Kasumi-1 (cell line): Measurements from ENCODE around the gene OXLD1.

Source experiments
- DNase-seq, 2 experiments: peaks; one replicate each; lab custom pipeline; 2025; lab: John Stamatoyannopoulos, UW

The OXLD1 gene

DNA sequence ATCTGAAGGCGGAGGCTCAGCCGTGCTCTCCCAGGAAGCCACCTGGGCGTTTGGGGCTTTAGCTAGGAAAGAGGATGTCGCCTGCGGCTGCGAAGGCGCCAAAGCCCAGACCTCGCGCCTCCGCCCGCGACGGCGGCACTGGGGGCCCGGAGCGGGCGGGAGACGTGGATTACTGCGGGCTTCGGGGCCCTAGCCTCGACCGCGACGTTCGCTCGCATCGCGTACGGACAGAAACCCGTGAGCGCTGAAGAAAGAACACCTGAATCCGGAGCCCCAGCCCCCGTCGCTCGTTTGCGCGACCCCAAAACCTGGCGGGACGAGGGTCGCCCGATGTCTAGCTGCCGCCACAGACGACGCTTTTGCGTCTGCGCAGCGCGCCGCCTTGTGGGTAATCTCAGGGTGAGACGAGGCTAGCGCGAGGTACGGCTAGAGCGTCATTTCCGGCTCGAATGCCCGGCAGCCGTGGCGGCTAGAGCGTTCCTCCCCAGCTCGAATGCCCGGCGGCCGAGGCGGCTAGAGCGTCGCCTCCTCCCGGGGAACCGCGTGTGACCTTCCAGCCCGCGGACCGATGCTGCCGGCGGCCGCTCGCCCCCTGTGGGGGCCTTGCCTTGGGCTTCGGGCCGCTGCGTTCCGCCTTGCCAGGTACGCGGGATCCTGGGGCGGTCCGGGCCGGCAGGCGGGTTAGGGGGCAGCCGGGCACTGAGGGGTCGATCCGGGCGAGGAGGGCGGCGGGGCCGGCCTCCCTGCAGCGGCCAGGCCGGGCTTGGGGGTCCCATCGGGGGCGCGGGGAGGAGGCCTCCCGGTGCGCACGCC lies 36.7 kb upstream of the OXLD1 start, which contains the start of gene MRPL12:
Gene MRPL12 (plus strand): TSS at position 434 of the 813 bp plus-strand sequence. CDS start 135 bp downstream, at position 569.
- DNase-seq, result peak; percentile 96

DNA sequence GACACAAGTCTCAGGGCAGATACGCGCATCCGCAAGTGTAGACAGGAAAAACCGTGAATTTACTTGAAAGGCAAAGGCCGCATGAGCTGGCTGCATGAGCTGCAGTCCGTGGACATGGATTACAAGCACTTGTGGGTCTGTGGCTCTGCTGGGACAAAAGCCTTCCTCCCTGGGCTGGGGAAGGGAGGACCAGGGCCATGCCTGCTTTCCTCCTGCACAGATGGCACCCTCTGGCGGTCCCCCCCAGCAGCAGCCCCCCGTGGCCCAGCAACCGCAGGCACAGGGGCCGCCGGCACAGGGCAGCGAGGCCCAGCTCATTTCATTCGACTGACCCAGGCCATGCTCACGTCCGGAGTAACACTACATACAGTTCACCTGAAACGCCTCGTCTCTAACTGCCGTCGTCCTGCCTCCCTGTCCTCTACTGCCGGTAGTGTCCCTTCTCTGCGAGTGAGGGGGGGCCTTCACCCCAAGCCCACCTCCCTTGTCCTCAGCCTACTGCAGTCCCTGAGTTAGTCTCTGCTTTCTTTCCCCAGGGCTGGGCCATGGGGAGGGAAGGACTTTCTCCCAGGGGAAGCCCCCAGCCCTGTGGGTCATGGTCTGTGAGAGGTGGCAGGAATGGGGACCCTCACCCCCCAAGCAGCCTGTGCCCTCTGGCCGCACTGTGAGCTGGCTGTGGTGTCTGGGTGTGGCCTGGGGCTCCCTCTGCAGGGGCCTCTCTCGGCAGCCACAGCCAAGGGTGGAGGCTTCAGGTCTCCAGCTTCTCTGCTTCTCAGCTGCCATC lies 35.1 kb upstream of the OXLD1 start:
- DNase-seq, result peak; percentile 42 to 47

GRCh38 chr17:81700353-81701287 lies 34.2 kb upstream of the OXLD1 start:
- DNase-seq, result no peak

GRCh38 chr17:81697261-81698044 lies 31.0 kb upstream of the OXLD1 start:
- DNase-seq, result no peak

- no peak for DNase-seq
Measured at GRCh38 chr17:81696218-81696941, 30.0 kb upstream of the OXLD1 start.

- DNase-seq, result no peak
Measured at GRCh38 chr17:81695801-81696200, 29.4 kb upstream of the OXLD1 start.

GRCh38 chr17:81695211-81695610 lies 28.8 kb upstream of the OXLD1 start:
- DNase-seq, result no peak

DNA sequence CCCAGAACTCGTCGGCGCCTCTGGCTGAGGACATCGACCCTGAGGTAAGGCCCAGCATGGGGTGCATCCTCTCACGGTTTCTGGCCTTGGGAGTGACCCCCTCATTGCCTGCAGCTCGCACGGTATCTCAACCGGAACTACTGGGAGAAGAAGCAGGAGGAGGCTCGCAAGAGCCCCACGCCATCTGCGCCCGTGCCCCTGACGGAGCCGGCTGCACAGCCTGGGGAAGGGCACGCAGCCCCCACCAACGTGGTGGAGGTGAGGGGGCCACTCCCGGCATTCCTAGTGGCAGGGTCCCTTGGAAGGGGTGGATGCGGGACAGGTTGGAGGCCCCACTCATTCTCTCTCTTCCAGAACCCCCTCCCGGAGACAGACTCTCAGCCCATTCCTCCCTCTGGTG lies 28.4 kb upstream of the OXLD1 start:
- no peak for DNase-seq

DNA sequence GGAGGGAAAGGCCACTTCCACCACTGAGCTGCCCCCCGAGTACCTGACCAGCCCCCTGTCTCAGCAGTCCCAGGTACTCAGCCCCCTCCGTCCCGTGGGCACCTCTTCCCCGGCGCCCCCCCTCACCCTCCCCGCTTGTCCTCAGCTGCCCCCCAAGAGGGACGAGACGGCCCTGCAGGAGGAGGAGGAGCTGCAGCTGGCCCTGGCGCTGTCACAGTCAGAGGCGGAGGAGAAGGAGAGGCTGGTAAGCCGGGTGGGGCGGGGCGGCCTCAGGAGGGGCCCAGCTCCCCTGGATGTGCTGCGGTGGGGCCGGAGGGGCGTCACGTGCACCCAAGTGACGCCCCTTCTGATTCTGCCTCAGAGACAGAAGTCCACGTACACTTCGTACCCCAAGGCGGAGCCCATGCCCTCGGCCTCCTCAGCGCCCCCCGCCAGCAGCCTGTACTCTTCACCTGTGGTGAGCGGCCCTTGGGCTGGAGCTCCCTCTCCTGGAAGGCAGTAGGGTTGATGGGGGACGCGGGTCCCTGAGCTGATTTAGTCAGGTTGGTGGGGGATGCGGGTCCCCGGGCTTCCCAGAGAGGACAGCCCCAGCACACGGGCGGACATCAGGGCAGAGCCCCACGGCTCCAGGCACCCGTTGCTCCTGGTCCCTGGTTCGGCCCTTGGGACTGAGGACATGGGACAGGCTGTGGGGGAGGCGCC lies 27.3 kb upstream of the OXLD1 start:
- DNase-seq, result no peak

DNA sequence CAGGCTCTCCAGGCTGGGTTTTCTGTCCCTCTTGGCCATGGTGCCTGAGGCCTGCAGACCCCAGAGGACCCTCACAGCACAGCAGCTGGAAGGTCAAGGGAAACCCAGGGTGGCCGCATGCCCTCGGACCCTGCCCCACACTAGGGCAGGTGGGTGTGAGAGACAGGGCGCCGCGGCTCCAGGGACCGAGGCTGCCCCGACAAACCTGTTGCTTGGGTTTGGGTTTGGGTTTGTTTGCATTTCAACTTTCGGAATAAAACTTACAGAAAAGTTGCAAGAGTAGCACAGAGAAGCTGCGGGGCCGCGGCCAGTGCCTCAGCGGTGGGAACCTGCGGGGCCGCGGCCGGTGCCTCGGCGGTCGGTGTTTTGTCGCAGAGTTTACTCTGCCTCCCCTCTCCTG lies 25.2 kb upstream of the OXLD1 start:
- no peak for DNase-seq

DNA sequence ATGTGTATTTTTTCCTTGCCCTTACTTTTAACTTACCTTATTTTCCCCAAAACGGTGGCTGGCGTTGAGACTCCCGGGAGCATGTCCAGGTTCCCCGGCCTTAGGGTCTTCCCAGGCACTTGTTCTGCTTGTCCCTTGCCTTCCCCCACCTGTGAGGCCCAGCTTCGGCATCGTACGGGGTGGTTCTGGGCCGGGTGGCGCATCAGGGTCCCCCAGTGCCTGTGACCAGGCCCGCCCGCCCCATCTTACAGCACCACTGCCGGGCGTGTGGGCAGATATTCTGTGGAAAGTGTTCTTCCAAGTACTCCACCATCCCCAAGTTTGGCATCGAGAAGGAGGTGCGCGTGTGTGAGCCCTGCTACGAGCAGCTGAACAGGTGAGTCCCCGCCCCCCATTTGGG lies 24.8 kb upstream of the OXLD1 start:
- DNase-seq, result no peak

DNA sequence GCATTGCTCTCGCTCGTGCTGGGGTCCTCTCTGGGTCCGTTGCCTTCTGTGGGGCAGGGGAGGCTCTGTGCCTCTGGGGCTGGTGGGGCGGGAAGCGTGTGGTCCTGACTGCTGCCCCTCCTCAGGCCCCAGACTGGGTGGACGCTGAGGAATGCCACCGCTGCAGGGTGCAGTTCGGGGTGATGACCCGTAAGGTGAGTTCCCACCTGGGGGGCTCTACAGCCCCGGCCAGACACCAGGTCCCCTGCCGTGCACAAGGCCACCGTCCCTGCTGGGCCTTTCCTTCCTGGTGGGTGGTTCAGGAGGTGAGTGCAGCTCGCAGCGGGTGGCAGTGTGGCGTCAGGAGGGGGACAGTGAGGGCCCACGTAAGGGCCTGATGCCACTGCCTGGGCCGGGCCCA lies 24.1 kb upstream of the OXLD1 start:
- no peak for DNase-seq

GRCh38 chr17:81690066-81690465 lies 23.7 kb upstream of the OXLD1 start:
- DNase-seq, result no peak

DNA sequence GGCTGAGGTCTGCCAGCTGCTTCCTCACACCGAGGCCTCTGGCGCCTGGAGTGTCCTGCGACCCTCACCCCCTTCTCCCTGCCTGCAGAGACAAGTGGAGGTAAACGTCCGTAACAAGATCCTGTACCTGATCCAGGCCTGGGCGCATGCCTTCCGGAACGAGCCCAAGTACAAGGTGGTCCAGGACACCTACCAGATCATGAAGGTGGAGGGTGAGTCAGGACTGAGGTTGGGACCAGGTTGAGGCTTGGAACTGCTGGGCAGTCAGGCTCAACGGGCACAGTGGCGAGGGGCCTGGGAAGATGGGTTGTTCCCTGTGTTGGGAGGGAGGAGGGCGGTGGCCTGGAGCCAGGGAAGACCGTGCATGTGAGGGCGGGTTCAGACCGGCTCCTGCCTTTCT lies 22.2 kb upstream of the OXLD1 start:
- no peak for DNase-seq

- no peak for DNase-seq
Measured at GRCh38 chr17:81687770-81688541, 21.6 kb upstream of the OXLD1 start.

- no peak for DNase-seq
Measured at GRCh38 chr17:81686614-81687013, 20.2 kb upstream of the OXLD1 start.

- DNase-seq, result no peak
Measured at GRCh38 chr17:81685108-81685507, 18.7 kb upstream of the OXLD1 start.

GRCh38 chr17:81684442-81684911 lies 18.1 kb upstream of the OXLD1 start:
- DNase-seq, result no peak
